OCI-LY7 (cell line): ENCODE data around the gene ZNF350. TPM values are rescaled to one million over a fixed set of nuclear protein-coding genes. Genes with fewer than 3 reads are reported as not detected.
"Not testable (repeated sequence)": the region's sequence is repeated elsewhere in the genome, so short reads cannot be mapped to it uniquely, and the experiment has no call there.

ENCODE experiments used
- BruUV-seq: library from RNA; stranded (reverse); fragments of 400-500 nt; replicated peaks from 2 replicates; lab custom pipeline; 2021; lab: Mats Ljungman, UMichigan
- CTCF ChIA-PET: fragments of 300-600 bp; sonication (Branson Sonifier 250); formaldehyde crosslinking; loops from one replicate; lab custom pipeline; 2022; ENCODE audit warnings: antibody characterized with exemption; ENCODE audit not compliant: unreplicated experiment; lab: Charles Lee
- POLR2A ChIA-PET: fragments of 300-600 bp; sonication (Branson Sonifier 250); formaldehyde crosslinking; loops from one replicate; lab custom pipeline; 2022; ENCODE audit warnings: antibody characterized with exemption; lab: Charles Lee
- DNase-seq: peaks from one replicate; pipeline ENCODE4 v3.0.0-alpha.2; 2015; ENCODE audit warnings: low spot score
- H2AFZ ChIP-seq: fragments of 200-600 bp; sonication (generic), shearing (Covaris generic); 2 replicates; pipeline ENCODE4 v1.6.1; 2014; ENCODE audit warnings: mild to moderate bottlenecking, antibody characterized with exemption, low read length, moderate library complexity
- H3K27ac ChIP-seq: fragments of 200-600 bp; sonication (generic); 2 replicates; pipeline ENCODE4 v1.5.1; 2014; ENCODE audit warnings: mixed run types, low read depth, mild to moderate bottlenecking, moderate library complexity, low read length, inconsistent platforms; ENCODE audit not compliant: poor library complexity, severe bottlenecking
- H3K36me3 ChIP-seq: fragments of 200-600 bp; sonication (generic); 2 replicates; pipeline ENCODE4 v1.6.1; 2014; ENCODE audit warnings: mild to moderate bottlenecking, antibody characterized with exemption, low read length, moderate library complexity, mixed read lengths; ENCODE audit not compliant: insufficient read depth
- H3K4me1 ChIP-seq: fragments of 200-600 bp; sonication (generic); 2 replicates; pipeline ENCODE4 v1.5.1; 2014; ENCODE audit warnings: mild to moderate bottlenecking, low read length; ENCODE audit not compliant: insufficient read depth, poor library complexity, severe bottlenecking
- H3K4me2 ChIP-seq: fragments of 200-600 bp; sonication (generic); 2 replicates; pipeline ENCODE4 v1.6.1; 2014; ENCODE audit warnings: mild to moderate bottlenecking, low read length
- H3K4me3 ChIP-seq: fragments of 200-600 bp; sonication (generic); 2 replicates; pipeline ENCODE4 v1.5.1; 2014; ENCODE audit warnings: mild to moderate bottlenecking, low read depth, low read length; ENCODE audit not compliant: poor library complexity, severe bottlenecking
- H3K79me2 ChIP-seq: fragments of 200-600 bp; sonication (generic); 2 replicates; pipeline ENCODE4 v1.6.1; 2016; ENCODE audit warnings: low read depth, mild to moderate bottlenecking, low read length, moderate library complexity, mixed read lengths; ENCODE audit not compliant: insufficient read depth
- H3K9me2 ChIP-seq: fragments of 200-600 bp; sonication (generic); 2 replicates; pipeline ENCODE4 v1.6.1; 2016; ENCODE audit warnings: mild to moderate bottlenecking, low read length, mixed read lengths; ENCODE audit not compliant: insufficient read depth
- H3K9me3 ChIP-seq: fragments of 200-600 bp; sonication (generic); 2 replicates; pipeline ENCODE4 v1.6.1; 2014; ENCODE audit warnings: mild to moderate bottlenecking, mixed run types, low read length, mixed read lengths
- H4K20me1 ChIP-seq: fragments of 200-600 bp; sonication (generic); 2 replicates; pipeline ENCODE4 v1.6.1; 2014; ENCODE audit warnings: mild to moderate bottlenecking, antibody characterized with exemption, low read length, moderate library complexity, mixed read lengths; ENCODE audit not compliant: insufficient read depth
- CTCF ChIP-seq: fragments of 200-600 bp; sonication (generic); conservative IDR thresholded peaks from 2 replicates; pipeline ENCODE4 v1.5.1; 2014; ENCODE audit warnings: mild to moderate bottlenecking, antibody characterized with exemption, low read length, moderate library complexity, mixed read lengths
- EZH2phosphoT487 ChIP-seq: fragments of 200-600 bp; sonication (generic); IDR thresholded peaks from 2 replicates; pipeline ENCODE4 v1.6.1; 2018; ENCODE audit warnings: low read depth, borderline replicate concordance, mild to moderate bottlenecking, mixed run types, antibody characterized with exemption, low read length, moderate library complexity, mixed read lengths
- intact Hi-C: fragments of 100-400 bp; cut with micrococcal nuclease; formaldehyde crosslinking; loops from one replicate; pipeline ENCODE4 v1.10.0; 2022; ENCODE audit not compliant: unreplicated experiment
- total RNA-seq, 2 experiments: library from RNA; depleted of rRNA in 1 of 2; stranded (reverse); fragments of >200 nt in 1 of 2; shearing (Covaris generic) in 1 of 2; gene quantifications; 2 replicates each; pipeline ENCODE4 v1.2.3, GENCODE V29; 2014 to 2022

The ZNF350 gene
- total RNA-seq, 2 experiments from 2014 or later = 3.1 to 4.9 TPM

- Histone ChIP-seq H3K4me2 (no peak overlapping the region), H2AFZ (no peak overlapping the region)
- POLR2A ChIA-PET = no interaction called here
Observed at GRCh38 chr19:51959791-51960190, 26.8 kb downstream of the ZNF350 start.

GRCh38 chr19:51957846-51958245 lies 28.8 kb downstream of the ZNF350 start:
- H3K4me3 ChIP-seq, H3K4me2 ChIP-seq, H2AFZ ChIP-seq, H3K4me1 ChIP-seq, H3K9me2 ChIP-seq, intact Hi-C loops, DNase-seq, H3K36me3 ChIP-seq, H3K79me2 ChIP-seq, H4K20me1 ChIP-seq, H3K9me3 ChIP-seq, CTCF ChIA-PET, POLR2A ChIA-PET, BruUV-seq, H3K27ac ChIP-seq: not testable (repeated sequence)

More at GRCh38 chr19:51959791-51960190, 26.8 kb downstream of the ZNF350 start:
- Histone ChIP-seq H3K27ac (no peak overlapping the region), H4K20me1 (no peaks in the 10 kb centered on the region), H3K79me2 (no peaks in the 10 kb centered on the region), H3K36me3 (peaks cover 7% of the 10 kb centered on the region; the same call in 1 of the 2 replicates), H3K9me3 (no peaks in the 10 kb centered on the region), H3K4me1 (no peaks in the 10 kb centered on the region), H3K4me3 (no peak overlapping the region), H3K9me2 (no peaks in the 10 kb centered on the region)
- intact Hi-C loops = no loop called here
- CTCF ChIA-PET = no interaction called here
- no peak for DNase-seq
- BruUV-seq = no TSS peak
- TF ChIP-seq CTCF = no peak
- TF ChIP-seq EZH2phosphoT487 = no peak

- CTCF ChIA-PET = no interaction called here
- TF ChIP-seq EZH2phosphoT487 = no peak
- TF ChIP-seq CTCF = no peak
- no TSS peak for BruUV-seq
- no peak for DNase-seq
- Histone ChIP-seq H3K27ac (no peak overlapping the region), H3K9me2 (no peaks in the 10 kb centered on the region), H3K9me3 (peaks cover 23% of the 10 kb centered on the region; the same call in 1 of the 2 replicates), H3K4me2 (no peak overlapping the region), H4K20me1 (no peaks in the 10 kb centered on the region), H3K36me3 (peaks cover 20% of the 10 kb centered on the region), H3K79me2 (no peaks in the 10 kb centered on the region), H3K4me1 (peaks cover 4% of the 10 kb centered on the region), H2AFZ (no peak overlapping the region), H3K4me3 (no peak overlapping the region)
- intact Hi-C loops = no loop called here
- POLR2A ChIA-PET = no interaction called here
Observed at GRCh38 chr19:51948975-51949374, 37.7 kb downstream of the ZNF350 start.
